H54 (cell line): ENCODE data around the gene ZNRF1.

Source experiments
- DNase-seq: peaks from one replicate; pipeline ENCODE4 v3.0.0; 2011; ENCODE audit warnings: low spot score, mixed read lengths; ENCODE audit not compliant: insufficient read length
- FAIRE-seq: peaks from 3 replicates; lab custom pipeline; 2011; peaks lifted over from hg19 to GRCh38; lab: Jason Lieb, UNC
- POLR2A ChIP-seq: IDR thresholded peaks from 2 replicates; pipeline ENCODE4 v1.6.1; 2011; ENCODE audit warnings: low read depth, mild to moderate bottlenecking, low read length

The ZNRF1 gene

GRCh38 chr16:75092777-75093176 is 94.0 kb downstream of the ZNRF1 start:
- no peak for TF ChIP-seq POLR2A
- FAIRE-seq (no peak), DNase-seq (no peak)

GRCh38 chr16:75093598-75094540 is 95.0 kb downstream of the ZNRF1 start:
- TF ChIP-seq POLR2A, result no peak
- DNase-seq, result no peak
- no peak for FAIRE-seq

- FAIRE-seq (no peak), DNase-seq (no peak)
- TF ChIP-seq POLR2A, result no peak
These were observed 96.4 kb downstream of the ZNRF1 start for GRCh38 chr16:75095204-75095621.

GRCh38 chr16:75096656-75097055 is 97.8 kb downstream of the ZNRF1 start:
- TF ChIP-seq POLR2A, result no peak
- FAIRE-seq (no peak), DNase-seq (no peak)

GRCh38 chr16:75097191-75097761 is 98.5 kb downstream of the ZNRF1 start:
- TF ChIP-seq POLR2A, result no peak
- FAIRE-seq (no peak), DNase-seq (no peak)

- TF ChIP-seq POLR2A, result no peak
- FAIRE-seq (no peak), DNase-seq (no peak)
These were observed 99.4 kb downstream of the ZNRF1 start for GRCh38 chr16:75097941-75098901.

GRCh38 chr16:75099075-75099667 is 100.3 kb downstream of the ZNRF1 start:
- DNase-seq (no peak), FAIRE-seq (no peak)
- no peak for TF ChIP-seq POLR2A

- no peak for TF ChIP-seq POLR2A
- FAIRE-seq (peak; percentile 23), DNase-seq (peak; percentile 66)
These were observed 101.1 kb downstream of the ZNRF1 start for GRCh38 chr16:75099738-75100602.

GRCh38 chr16:75100603-75100990 is 101.8 kb downstream of the ZNRF1 start:
- TF ChIP-seq POLR2A, result no peak
- FAIRE-seq, result no peak
- no peak for DNase-seq

GRCh38 chr16:75101635-75102034 is 102.8 kb downstream of the ZNRF1 start:
- FAIRE-seq (no peak), DNase-seq (no peak)
- TF ChIP-seq POLR2A, result no peak

- no peak for FAIRE-seq
- no peak for TF ChIP-seq POLR2A
- no peak for DNase-seq
These were observed 103.8 kb downstream of the ZNRF1 start for GRCh38 chr16:75102595-75102994.

GRCh38 chr16:75103994-75104393 is 105.2 kb downstream of the ZNRF1 start:
- no peak for TF ChIP-seq POLR2A
- FAIRE-seq, result no peak
- no peak for DNase-seq
